Measurements from ENCODE around the gene FBXO21.

Gene FBXO21

DNA sequence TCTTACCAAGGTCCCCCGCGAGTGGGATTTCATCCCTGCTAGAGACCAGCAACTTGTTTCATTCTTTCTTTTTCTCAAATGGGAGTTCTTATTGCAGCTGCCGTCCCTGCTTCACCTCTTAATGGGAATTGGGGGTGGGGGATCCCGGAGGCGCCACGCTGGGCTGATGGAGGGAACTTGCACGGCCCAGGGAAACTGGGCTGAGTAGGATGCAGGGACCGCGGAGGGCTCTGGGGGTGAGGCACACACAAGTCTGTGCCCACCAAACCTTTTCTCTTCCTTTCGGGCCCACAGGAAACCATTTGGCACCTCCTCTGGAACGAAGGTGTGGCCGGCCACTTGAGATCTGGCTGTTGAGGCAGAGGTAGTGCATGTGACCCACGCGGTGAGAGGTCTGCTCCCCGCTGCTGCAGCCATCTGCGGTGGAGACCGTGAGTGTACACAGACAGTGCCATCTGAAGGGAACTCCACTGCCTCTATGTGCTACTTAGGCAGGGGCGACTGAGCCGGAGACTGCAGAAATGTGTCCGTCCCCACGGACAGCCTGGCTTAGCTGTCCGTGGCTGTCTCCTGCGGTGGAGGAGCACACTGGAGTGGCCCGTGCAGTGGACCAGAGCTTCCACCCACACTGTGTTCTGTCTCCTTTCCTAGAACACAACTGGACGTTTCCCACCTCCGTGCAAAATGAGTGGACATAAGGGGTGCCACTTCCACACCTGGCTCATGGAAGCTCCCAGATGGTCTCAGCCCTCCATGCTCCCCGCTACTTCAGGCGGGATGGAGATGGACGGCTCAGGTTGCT, 49.0 kb downstream of the FBXO21 start:
- no peak for DNase-seq (ENCODE audit: low read depth in 4 of 4, low spot score in 1 of 4)

DNA sequence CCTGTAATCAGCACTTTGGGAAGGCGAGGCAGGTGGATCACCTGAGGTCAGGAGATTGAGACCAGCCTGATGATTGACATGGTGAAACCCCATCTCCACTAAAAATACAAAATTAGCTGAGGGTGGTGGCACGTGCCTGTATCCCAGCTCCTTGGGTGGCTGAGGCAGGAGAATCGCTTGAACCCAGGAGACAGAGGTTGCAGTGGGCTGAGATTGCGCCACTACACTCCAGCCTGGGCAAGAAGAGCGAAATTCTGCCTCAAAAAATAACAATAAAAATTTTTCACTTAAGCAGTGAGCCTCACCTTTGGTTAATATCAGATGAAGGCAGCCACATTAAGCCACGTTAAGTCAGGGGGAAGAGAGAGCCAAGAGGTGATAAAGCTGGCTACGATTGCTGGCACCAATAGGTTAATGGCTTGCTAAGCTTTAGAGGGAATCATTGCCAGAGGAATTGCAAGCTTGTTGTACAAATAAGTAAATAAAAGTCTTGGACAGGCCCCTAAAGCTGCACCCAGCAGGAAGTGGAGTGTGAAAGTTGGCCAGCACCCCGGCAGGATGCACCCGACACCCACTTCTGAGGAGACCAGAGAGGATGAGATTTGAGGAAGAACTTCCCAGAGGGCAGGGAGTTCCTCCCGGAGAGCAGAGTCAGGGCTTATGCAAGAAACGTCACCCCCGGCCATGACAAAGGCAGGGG, 49.7 kb downstream of the FBXO21 start:
- no peak for DNase-seq (ENCODE audit: low read depth in 4 of 4, low spot score in 1 of 4)

DNA sequence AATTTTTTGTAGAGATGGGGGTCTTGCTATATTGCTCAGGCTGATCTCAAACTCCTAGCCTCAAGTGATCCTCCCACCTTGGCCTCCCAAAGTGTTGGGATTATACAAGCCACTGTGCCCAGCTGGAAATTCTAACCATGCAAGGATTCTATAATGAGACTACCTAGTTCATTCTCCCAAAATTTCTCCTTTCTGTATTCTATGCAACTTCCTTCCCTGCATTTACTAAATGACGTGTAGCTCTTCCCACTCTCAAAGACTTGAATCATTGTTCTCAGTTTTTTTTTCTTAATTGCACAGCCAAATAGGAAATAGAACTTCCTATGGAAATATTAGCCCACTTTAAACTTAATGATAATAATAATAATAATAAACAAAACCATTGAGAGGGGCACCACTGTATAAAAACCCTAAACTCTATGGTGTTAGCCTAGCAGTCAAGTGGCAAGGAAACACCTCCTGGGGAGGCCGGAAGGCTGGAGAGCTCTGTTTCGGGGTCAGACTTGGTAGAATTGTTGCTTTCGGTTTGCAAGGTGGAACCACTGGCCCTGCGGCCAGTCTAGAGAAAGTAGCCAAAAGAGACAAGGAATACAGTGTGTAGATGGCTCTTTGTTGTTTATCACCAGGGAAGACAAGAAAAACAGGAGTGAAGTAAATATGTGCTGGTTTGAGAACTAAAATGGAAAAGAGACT, 51.1 kb downstream of the FBXO21 start:
- DNase-seq (ENCODE audit: low read depth in 4 of 4, low spot score in 1 of 4): no peak

DNA sequence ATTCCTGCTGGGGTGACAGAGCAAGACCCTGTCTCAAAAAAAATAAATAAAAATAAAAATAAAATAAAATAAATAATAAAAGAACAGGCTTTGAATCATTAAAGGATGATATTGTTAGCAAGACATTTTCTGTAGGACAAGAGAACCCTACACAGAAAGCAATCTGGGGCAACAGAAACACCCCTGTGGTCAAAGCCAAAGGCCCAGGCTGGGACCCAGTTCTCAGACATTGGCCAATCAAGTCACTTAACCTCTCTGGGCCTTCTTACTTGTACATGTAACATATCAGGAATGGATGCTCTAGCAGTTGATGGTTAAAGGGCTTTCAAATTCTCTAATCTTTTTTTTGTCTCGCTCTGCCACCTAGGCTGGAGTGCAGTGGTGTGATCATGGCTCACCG, 55.5 kb downstream of the FBXO21 start:
- DNase-seq (ENCODE audit: low read depth in 4 of 4, low spot score in 1 of 4): no peak

- peak in 2 of 4 experiments; percentile 18 to 36 for DNase-seq (ENCODE audit: low read depth in 4 of 4, low spot score in 1 of 4)
These were observed 56.2 kb downstream of the FBXO21 start for GRCh38 chr12:117134059-117134458.

DNA sequence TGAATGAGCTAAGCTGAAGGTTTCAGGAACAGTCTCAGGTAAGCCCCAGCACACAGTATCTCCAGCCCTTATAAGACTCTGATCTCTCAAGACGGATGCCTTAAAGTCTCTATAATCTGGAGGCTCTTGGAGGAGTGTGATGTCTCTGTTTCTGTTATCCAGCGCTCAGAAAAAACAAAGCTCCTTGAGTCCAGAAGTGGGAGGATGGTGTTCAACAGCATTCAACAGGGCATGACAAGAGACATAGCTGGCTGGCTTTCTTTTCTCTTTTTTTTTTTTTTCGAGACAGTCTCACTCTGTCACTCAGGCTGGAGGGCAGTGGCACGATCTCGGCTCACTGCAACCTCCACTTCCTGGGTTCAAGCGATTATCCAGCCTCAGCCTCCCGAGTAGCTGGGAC, 59.5 kb downstream of the FBXO21 start:
- DNase-seq (ENCODE audit: low read depth in 4 of 4, low spot score in 1 of 4): no peak

DNA sequence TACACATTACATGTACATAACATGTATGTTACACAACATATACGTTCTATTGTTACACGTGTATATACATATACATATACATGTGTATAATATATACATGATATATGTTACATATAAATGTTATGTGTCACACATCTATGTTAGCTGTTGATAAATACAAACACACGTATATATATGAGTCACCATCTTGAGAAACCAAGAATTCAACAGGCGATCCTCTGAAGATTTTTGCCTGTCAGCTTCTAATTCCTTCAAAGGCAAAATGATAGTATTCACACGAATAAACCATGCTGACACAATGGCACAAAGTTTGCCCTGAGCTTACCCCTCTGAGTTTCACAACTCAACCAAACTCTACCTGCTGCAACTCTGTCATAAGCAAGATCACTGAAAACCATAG, 60.9 kb downstream of the FBXO21 start:
- no peak for DNase-seq (ENCODE audit: low read depth in 4 of 4, low spot score in 1 of 4)

DNA sequence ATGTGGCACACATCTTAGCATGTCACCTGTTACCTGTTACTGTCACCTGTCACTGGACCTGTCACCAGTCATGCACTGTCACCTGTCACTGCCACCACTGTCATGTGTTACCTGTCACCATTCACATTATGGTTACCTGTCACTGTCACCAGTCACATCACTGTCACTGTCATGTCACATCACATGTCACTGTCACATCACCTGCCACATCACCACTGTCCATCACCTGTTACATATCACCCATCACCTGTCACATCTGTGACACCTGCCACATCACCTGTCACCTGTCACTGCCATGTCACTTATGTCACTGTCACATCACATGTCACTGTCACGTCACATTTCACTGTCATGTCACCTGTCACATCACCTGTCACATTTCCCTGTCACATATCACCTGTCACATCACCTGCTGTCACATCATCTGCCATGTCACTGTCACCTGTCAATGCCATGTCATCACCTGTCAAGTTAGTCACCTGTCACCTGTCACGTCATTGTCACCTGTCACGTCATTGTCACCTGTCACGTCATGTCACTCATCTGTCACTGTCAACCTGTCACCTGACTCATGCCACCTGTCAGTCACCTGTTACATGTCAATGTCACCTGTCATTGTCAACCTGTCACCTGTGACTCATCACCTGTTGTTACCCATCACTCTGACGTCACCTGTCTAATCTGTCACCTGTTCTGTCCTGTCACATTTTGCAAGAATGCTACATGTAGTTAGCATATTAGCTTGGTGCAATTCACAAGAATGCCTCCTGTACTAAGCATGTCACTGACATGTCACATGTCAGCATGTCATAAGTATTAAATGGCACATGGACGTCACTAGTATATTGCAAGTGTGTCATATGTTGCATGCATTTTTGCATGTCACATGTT, 62.1 kb downstream of the FBXO21 start:
- DNase-seq (ENCODE audit: low read depth in 4 of 4, low spot score in 1 of 4): no peak

DNA sequence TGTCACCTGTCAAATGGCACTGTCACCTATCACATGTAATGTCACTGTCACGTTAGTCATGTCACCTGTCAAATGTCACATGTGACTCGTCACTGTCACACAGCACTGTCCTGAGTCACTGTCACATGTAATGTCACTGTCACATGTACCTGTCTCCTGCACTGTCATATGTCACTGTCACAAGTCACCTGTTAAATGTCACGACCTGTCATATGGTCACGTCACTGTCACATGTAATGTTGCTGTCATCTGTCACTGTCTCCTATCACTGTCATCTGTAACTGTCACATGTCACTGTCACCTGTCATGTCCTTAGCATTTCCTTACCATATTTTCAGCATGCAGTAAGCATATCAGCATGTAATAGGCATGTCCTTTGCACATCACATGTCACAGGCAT, 63.9 kb downstream of the FBXO21 start:
- DNase-seq (ENCODE audit: low read depth in 4 of 4, low spot score in 1 of 4): no peak

- no peak for DNase-seq (ENCODE audit: low read depth in 4 of 4, low spot score in 1 of 4)
These were observed 64.5 kb downstream of the FBXO21 start for GRCh38 chr12:117125767-117126166.

GRCh38 chr12:117125272-117125613, 65.0 kb downstream of the FBXO21 start:
- no peak for DNase-seq (ENCODE audit: low read depth in 4 of 4, low spot score in 1 of 4)

DNA sequence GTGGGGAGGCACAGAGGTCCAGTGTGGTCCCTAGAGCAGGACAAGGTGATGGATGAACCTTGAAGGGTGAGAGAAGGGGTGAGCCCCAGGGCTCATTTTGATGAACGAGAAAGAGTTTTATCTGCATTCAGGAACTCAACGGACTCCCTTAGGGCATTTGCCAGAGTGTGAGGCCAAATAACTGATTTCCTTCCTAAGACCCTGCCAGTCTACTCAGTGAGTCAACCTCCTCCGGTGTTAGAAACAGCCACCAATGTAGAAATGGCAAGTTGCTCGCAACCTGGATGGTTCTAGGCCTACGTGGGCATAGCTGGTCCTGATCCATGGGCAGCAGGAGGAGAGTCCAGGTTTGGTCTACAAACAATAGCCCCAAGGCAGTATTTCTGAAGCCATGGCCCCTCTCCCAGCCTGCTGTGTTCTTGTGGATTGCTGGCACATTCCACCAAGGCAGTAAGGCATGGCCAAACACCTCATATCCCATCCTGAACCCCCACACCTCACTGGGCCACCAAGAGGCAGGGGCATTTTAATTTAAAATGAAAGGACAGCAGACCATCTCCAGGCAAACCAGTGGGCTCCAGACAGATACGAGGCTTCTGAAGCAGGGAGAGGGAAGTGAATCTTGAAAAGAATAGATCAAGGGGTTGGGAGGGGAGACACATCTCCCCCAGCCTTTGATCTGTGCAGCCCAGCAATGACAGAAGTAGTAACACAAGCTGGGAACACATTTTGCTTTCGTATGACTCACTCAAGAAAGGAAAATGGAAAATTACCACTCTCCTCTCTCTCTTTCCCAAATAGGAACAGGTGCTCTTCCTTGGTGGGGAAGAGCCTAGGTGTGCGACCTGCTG, 65.6 kb downstream of the FBXO21 start:
- DNase-seq (ENCODE audit: low read depth in 4 of 4, low spot score in 1 of 4): no peak

DNA sequence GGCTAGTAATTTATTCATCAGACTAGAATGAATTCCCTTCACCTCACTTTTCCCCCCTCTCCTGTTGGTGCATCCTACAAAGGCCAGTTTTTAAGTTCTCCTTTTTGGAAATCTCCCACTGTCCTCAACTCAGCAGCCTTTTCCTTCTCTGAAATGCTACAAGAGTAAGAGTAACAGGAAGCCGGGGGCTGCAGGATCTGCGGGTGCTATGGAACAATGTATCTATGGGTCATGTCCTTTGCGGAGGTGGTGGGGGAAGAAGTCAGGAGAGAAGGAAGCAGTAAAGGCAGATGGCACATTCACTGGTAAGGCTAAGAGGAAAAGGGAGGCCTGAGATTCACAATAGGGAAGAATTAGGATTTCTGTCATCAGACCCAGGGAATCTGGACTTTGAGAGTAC, 68.8 kb downstream of the FBXO21 start:
- no peak for DNase-seq (ENCODE audit: low read depth in 4 of 4, low spot score in 1 of 4)

DNA sequence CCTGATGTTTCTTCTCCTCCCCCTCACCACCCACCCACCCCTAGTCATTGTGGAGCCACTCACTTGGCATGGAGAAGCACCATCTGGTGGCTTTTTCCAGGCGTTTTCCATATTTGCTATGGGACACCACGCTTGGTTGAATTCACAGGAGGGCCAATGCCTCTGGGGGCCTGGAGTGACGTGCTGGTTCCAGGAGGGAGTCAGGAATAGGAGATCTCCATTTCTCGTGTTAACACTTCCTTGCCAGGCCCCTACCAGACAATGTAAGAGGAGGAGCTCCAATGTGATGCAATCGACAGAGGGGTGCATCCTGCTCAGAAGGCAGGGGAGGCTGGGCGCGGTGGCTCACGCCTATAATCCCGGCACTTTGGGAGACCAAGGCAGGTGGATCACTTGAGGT, 69.5 kb downstream of the FBXO21 start:
- no peak for DNase-seq (ENCODE audit: low read depth in 4 of 4, low spot score in 1 of 4)

GRCh38 chr12:117119592-117120198, 70.6 kb downstream of the FBXO21 start:
- no peak for DNase-seq (ENCODE audit: low read depth in 4 of 4, low spot score in 1 of 4)

DNA sequence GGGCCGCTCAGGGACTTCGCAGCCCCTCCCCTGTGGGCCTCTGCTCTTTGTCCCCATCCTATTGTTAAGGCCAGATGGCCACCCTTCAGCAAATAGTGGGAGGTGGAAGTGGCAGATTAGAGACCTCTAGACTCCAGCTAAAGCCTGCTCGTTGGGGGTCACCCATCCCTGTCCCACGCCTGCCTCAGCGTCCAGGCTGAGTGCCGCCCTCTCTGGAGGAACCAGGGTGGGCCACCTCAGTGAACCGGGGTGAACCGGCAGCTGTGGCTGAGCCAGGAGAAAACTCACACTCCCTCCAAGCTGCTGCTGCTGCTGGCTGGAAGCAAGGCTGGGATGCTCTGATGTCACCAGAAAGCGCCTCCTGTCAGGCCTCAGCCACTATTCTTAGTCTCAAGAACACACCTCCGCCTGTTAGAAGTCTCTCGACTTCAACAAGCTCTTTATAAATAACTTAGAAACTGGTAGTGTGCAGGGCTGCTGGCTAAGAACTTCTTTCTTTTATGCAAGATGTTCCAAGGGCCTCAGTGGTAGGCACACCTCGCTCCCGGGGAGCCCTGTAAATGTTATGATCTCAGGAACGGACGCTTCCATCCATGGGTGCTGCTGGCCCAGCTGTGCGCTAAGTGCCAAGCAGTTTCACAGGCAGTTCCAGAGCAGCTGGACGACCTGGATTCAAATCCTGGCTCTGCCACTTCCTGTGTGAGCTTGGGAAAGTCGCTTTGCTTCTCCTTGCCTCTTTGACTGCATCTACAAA, 71.3 kb downstream of the FBXO21 start:
- DNase-seq (ENCODE audit: low read depth in 4 of 4, low spot score in 1 of 4): no peak

DNA sequence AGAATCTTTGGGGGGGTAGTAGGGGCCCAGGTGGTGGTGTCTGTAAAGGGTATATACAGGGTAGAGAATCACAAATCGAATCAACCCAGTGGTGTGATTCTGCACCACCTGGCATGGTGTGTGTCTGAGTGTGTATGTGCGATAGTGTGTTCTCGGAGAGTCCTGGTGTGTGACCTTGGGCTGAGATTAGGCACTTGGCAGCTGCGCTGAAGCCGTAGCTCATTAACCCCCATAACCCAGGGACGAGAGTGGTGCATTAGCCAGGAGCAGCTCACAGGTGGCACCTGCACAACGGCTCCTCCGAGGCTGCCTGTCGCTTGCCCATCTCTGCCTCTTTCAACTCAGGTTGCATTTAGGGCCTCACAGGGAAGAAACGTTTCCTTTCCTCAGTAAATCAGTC, 75.5 kb downstream of the FBXO21 start:
- no peak for DNase-seq (ENCODE audit: low read depth in 4 of 4, low spot score in 1 of 4)

DNA sequence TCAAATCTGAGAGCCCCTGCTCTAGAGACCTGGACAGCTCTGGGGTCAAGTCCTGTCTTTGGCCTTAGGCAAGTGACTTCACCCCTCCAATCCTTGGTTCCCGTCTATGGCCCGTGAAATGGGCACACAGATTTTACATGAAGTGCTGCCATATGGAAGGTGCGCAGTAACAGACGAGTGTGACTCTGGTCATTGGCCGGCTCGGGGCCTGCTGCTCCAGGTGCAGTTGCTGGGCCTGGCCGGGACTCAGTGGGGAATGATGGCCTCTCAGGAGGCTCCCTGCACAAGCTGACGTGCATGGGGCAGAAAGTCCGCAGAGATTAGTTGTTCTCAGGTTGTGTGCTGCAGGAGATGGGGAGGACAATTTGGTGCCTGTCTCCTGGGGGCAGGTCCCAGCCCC, 77.0 kb downstream of the FBXO21 start:
- DNase-seq (ENCODE audit: low read depth in 4 of 4, low spot score in 1 of 4): no peak

All from stimulated activated CD4-positive, alpha-beta T cell treated with anti-CD3 and anti-CD28 coated beads, Interleukin-1b, Interleukin-23, amount 100 ng/mL, for 24 hours (primary cell).